CD14-positive monocyte (primary cell): ENCODE results near the gene ULK3. TPM values are rescaled to one million over a fixed set of nuclear protein-coding genes. Genes with fewer than 3 reads are reported as not detected.

Source experiments
- DNase-seq, 3 donors: peaks; one replicate each; pipeline ENCODE4 v3.0.0-alpha.2; 2011 to 2022
- H2AFZ ChIP-seq: 2 replicates; pipeline ENCODE4 v1.6.0; 2012; ENCODE audit warnings: mild to moderate bottlenecking, low read depth, low read length, inconsistent platforms; ENCODE audit not compliant: insufficient read depth, poor library complexity, severe bottlenecking
- H3K27ac ChIP-seq, 2 donors: 1 replicate in 1 of 2; 2 replicates in 1 of 2; pipeline ENCODE4 v1.5.1; 2012 to 2013; ENCODE audit warnings: low read length in 2 of 2, control low read depth in 1 of 2, inconsistent platforms in 1 of 2, low read depth in 1 of 2, mild to moderate bottlenecking in 1 of 2
- H3K27me3 ChIP-seq, 2 donors: one replicate each; pipeline versions ENCODE4 v1.6.0 to v1.6.1; 2011 to 2013; ENCODE audit warnings: low read length in 2 of 2; ENCODE audit not compliant: control insufficient read depth in 2 of 2, insufficient read depth in 2 of 2
- H3K36me3 ChIP-seq, 2 donors: replicated peaks in 1 of 2; 1 replicate in 1 of 2; 2 replicates in 1 of 2; pipeline versions ENCODE4 v1.5.1 to v1.6.1; 2012 to 2013; ENCODE audit warnings: low read length in 2 of 2, control low read depth in 1 of 2, inconsistent platforms in 1 of 2, mild to moderate bottlenecking in 1 of 2; ENCODE audit not compliant: insufficient read depth in 2 of 2, control insufficient read depth in 1 of 2
- H3K4me1 ChIP-seq, 2 donors: 1 replicate in 1 of 2; 2 replicates in 1 of 2; pipeline versions ENCODE4 v1.5.1 to v1.6.1; 2012 to 2013; ENCODE audit warnings: low read length in 2 of 2, control low read depth in 1 of 2, inconsistent platforms in 1 of 2, mild to moderate bottlenecking in 1 of 2, moderate library complexity in 1 of 2; ENCODE audit not compliant: insufficient read depth in 2 of 2, control insufficient read depth in 1 of 2
- H3K4me2 ChIP-seq: replicated peaks from 2 replicates; pipeline ENCODE3; 2012; ENCODE audit warnings: low read length, moderate library complexity, mild to moderate bottlenecking; ENCODE audit not compliant: poor library complexity, severe bottlenecking; ENCODE audit errors: extremely low read depth
- H3K4me3 ChIP-seq, 3 experiments: fragments of 200-600 bp in 1 of 3; sonication (generic) in 1 of 3; replicated peaks in 1 of 3; 1 replicate in 2 of 3; 2 replicates in 1 of 3; pipeline ENCODE4 v1.5.1; 2011 to 2013; ENCODE audit warnings: low read length in 3 of 3, mild to moderate bottlenecking in 3 of 3, control low read depth in 2 of 3, low read depth in 2 of 3, inconsistent platforms in 1 of 3, moderate library complexity in 1 of 3
- H3K79me2 ChIP-seq: 2 replicates; pipeline ENCODE4 v1.6.0; 2012; ENCODE audit warnings: mild to moderate bottlenecking, control low read depth, inconsistent platforms, low read length, moderate library complexity; ENCODE audit not compliant: insufficient read depth
- H3K9ac ChIP-seq: 2 replicates; pipeline ENCODE4 v1.6.0; 2017; ENCODE audit warnings: low read length, mild to moderate bottlenecking; ENCODE audit not compliant: insufficient read depth, poor library complexity, severe bottlenecking
- H3K9me3 ChIP-seq, 2 donors: replicated peaks in 1 of 2; 1 replicate in 1 of 2; 2 replicates in 1 of 2; pipeline versions ENCODE4 v1.5.1 to v1.6.1; 2012 to 2013; ENCODE audit warnings: low read length in 2 of 2, control low read depth in 1 of 2; ENCODE audit not compliant: control insufficient read depth in 1 of 2, insufficient read depth in 1 of 2
- H4K20me1 ChIP-seq: 2 replicates; pipeline ENCODE4 v1.6.0; 2012; ENCODE audit warnings: mild to moderate bottlenecking, low read length, control low read depth, moderate library complexity; ENCODE audit not compliant: insufficient read depth
- H3K27ac Mint-ChIP-seq, 7 donors: one replicate each; pipeline ENCODE4 v1.8.0; 2020; ENCODE audit warnings: mild to moderate bottlenecking in 7 of 7, mixed read lengths in 7 of 7, moderate library complexity in 6 of 7, inconsistent platforms in 2 of 7
- H3K27me3 Mint-ChIP-seq, 3 donors: one replicate each; pipeline ENCODE4 v1.8.0; 2021 to 2022; ENCODE audit warnings: low read depth in 3 of 3, mild to moderate bottlenecking in 3 of 3, mixed read lengths in 3 of 3, moderate library complexity in 3 of 3, inconsistent platforms in 1 of 3
- H3K36me3 Mint-ChIP-seq, 2 donors: one replicate each; pipeline ENCODE4 v1.8.0; 2020; ENCODE audit warnings: mixed read lengths in 2 of 2, inconsistent platforms in 1 of 2, mild to moderate bottlenecking in 1 of 2
- H3K4me1 Mint-ChIP-seq: one replicate; pipeline ENCODE4 v1.8.0; 2020; ENCODE audit warnings: mild to moderate bottlenecking, mixed read lengths
- H3K4me3 Mint-ChIP-seq, 2 donors: one replicate each; pipeline ENCODE4 v1.8.0; 2020; ENCODE audit warnings: mild to moderate bottlenecking in 2 of 2, mixed read lengths in 2 of 2, moderate library complexity in 1 of 2
- H3K9me3 Mint-ChIP-seq, 7 donors: one replicate each; pipeline ENCODE4 v1.8.0; 2020 to 2022; ENCODE audit warnings: mixed read lengths in 7 of 7, mild to moderate bottlenecking in 6 of 7, moderate library complexity in 6 of 7, inconsistent platforms in 2 of 7
- CTCF ChIP-seq: fragments of 200-600 bp; IDR thresholded peaks from one replicate; pipeline ENCODE4 v1.8.0; 2022; ENCODE audit warnings: antibody characterized with exemption, mild to moderate bottlenecking
- WGBS: methylation state at CpG from one replicate; pipeline ENCODE4 v1.1.5; 2013; ENCODE audit warnings: missing lambda C conversion rate; ENCODE audit not compliant: insufficient coverage; 5-methylcytosine and 5-hydroxymethylcytosine counted together
- intact Hi-C, 2 donors: fragments of 100-400 bp; cut with micrococcal nuclease; formaldehyde crosslinking; loops; one replicate each; pipeline versions ENCODE4 v1.15.0 to v1.15.1; 2023
- polyA plus RNA-seq, 3 donors: library from polyadenylated mRNA; depleted of rRNA in 1 of 3; unstranded in 2 of 3; stranded (reverse) in 1 of 3; fragments of 300-500 nt in 2 of 3; fragments of >200 nt in 1 of 3; fragmentation: Illumina TruSeq in 2 of 3; gene quantifications; 1 replicate in 2 of 3; 2 replicates in 1 of 3; pipeline ENCODE4 v1.2.3, GENCODE V29; 2012 to 2021

Gene ULK3
- polyA plus RNA-seq, 3 donors: 9.4 to 58.7 (median 16.0) TPM

GRCh38 chr15:74800559-74801094, 42.3 kb downstream of the ULK3 start:
- Histone ChIP-seq H3K27ac (peak overlapping the region; percentile 64 to 93), H3K4me1 (peaks cover 36 to 44% of the 10 kb centered on the region in 2 donors), H3K9ac (no peak overlapping the region), H3K79me2 (peaks cover 59% of the 10 kb centered on the region), H2AFZ (no peak overlapping the region), H3K4me2 (no peak overlapping the region), H3K27me3 (no peaks in the 10 kb centered on the region), H3K4me3 (no peak overlapping the region), H4K20me1 (peaks cover 96% of the 10 kb centered on the region), H3K9me3 (no peaks in the 10 kb centered on the region), H3K36me3 (peaks cover 65 to 82% of the 10 kb centered on the region in 2 donors)
- Mint-ChIP-seq H3K36me3 (peaks cover 69 to 85% of the 10 kb centered on the region in 2 donors), H3K4me1 (peaks cover 38% of the 10 kb centered on the region), H3K27me3 (peaks cover 0 to 1% (median 1%) of the 10 kb centered on the region in 3 donors), H3K9me3 (no peaks in the 10 kb centered on the region), H3K4me3 (no peak overlapping the region), H3K27ac (peak overlapping the region; percentile 89 to 98 (median 94))
- intact Hi-C loops: loop anchor here (1.0 to 10.0 kb wide), 2 partner anchors 29 to 166 kb away; no protein-coding TSS in a partner anchor
- no peak for TF ChIP-seq CTCF
- 75% methylated on average over 10 of the region's 20 CpGs for WGBS
- peak in 2 of 3 donors; percentile 57 to 65 for DNase-seq

GRCh38 chr15:74799856-74800558, 42.9 kb downstream of the ULK3 start:
- Histone ChIP-seq H2AFZ (no peak overlapping the region), H3K4me1 (peaks cover 36 to 49% of the 10 kb centered on the region in 2 donors), H3K9ac (peak overlapping the region; percentile 49), H3K36me3 (peaks cover 66 to 87% of the 10 kb centered on the region in 2 donors), H4K20me1 (peaks cover 99% of the 10 kb centered on the region), H3K79me2 (peaks cover 65% of the 10 kb centered on the region), H3K27ac (peak overlapping the region; percentile 64 to 93), H3K9me3 (no peaks in the 10 kb centered on the region), H3K4me2 (peak overlapping the region; percentile 17), H3K27me3 (no peaks in the 10 kb centered on the region), H3K4me3 (no peak overlapping the region)
- H3K9me3 Mint-ChIP-seq: no peaks in the 10 kb centered on the region
- H3K4me1 Mint-ChIP-seq: peaks cover 44% of the 10 kb centered on the region
- H3K4me3 Mint-ChIP-seq: no peak overlapping the region
- peaks cover 0 to 1% (median 1%) of the 10 kb centered on the region in 3 donors for H3K27me3 Mint-ChIP-seq
- intact Hi-C loops: loop anchor here (1.0 to 10.0 kb wide), 4 partner anchors 10 to 165 kb away; no protein-coding TSS in a partner anchor
- 46% methylated on average over 15 of the region's 18 CpGs for WGBS
- H3K36me3 Mint-ChIP-seq: peaks cover 74 to 91% of the 10 kb centered on the region in 2 donors
- peak; percentile 98 for TF ChIP-seq CTCF
- DNase-seq: peak; percentile 95 to 98 (median 96)
- H3K27ac Mint-ChIP-seq: peak overlapping the region; percentile 93 to 98 (median 96)
